GM12801 (cell line): ENCODE measurements around the gene ATP1B2.

ENCODE experiments used
- CTCF ChIP-seq: IDR thresholded peaks from one replicate; pipeline ENCODE4 v1.5.1; 2011; ENCODE audit warnings: control low read depth; ENCODE audit not compliant: insufficient read length; ENCODE audit errors: extremely low read depth

Gene ATP1B2

DNA sequence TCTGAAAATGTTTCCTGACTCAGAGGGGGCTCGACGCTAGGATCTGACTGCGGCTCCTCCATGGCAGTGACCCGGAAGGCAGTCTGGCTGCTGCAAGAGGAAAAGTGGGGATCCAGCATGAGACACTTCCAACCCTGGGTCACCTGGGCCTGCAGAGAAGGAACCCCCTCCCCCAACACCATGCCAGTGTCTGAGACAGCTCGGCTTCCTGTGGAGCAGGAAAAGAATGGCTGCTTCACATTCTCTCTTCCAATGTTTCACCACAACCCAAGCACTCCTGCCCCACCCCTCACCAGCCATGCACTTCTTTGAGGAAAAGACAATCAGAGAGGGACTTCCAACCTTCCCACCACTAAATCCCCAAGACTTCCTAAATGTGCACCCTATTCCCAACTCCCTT, 25.8 kb downstream of the ATP1B2 start:
- no peak for TF ChIP-seq CTCF

GRCh38 chr17:7677388-7678067, 26.8 kb downstream of the ATP1B2 start:
- no peak for TF ChIP-seq CTCF

GRCh38 chr17:7684851-7685532, 34.3 kb downstream of the ATP1B2 start:
- no peak for TF ChIP-seq CTCF

GRCh38 chr17:7685533-7686221, 35.0 kb downstream of the ATP1B2 start:
- TF ChIP-seq CTCF, result no peak

DNA sequence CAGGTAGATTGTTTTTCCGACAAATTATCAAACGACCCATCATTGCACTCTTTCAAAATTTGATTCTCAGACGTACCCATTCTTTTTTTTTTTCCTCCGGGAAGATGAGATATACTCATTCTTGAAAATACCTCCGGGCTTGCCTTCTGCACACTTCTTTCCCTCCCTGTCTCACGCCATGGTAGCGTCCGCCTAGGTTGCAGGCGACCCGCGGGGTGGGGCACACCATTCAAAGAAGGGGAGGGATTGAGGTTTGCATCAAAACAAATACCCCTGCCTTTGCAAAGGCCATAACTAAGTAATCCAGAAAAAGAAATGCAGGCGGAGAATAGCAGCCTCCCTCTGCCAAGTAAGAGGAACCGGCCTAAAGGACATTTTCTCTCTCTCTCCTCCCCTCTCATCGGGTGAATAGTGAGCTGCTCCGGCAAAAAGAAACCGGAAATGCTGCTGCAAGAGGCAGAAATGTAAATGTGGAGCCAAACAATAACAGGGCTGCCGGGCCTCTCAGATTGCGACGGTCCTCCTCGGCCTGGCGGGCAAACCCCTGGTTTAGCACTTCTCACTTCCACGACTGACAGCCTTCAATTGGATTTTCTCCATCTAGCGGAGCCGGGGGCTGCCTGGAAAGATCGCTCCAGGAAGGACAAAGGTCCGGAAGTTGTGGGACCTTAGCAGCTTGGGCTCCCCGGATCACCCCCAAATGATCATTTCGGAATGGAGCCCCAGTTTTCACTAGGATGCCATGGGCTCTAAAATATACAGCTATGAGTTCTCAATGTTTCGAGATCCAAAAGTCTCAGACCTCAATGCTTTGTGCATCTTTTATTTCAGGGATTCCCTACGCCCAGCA, 35.7 kb downstream of the ATP1B2 start:
- no peak for TF ChIP-seq CTCF

DNA sequence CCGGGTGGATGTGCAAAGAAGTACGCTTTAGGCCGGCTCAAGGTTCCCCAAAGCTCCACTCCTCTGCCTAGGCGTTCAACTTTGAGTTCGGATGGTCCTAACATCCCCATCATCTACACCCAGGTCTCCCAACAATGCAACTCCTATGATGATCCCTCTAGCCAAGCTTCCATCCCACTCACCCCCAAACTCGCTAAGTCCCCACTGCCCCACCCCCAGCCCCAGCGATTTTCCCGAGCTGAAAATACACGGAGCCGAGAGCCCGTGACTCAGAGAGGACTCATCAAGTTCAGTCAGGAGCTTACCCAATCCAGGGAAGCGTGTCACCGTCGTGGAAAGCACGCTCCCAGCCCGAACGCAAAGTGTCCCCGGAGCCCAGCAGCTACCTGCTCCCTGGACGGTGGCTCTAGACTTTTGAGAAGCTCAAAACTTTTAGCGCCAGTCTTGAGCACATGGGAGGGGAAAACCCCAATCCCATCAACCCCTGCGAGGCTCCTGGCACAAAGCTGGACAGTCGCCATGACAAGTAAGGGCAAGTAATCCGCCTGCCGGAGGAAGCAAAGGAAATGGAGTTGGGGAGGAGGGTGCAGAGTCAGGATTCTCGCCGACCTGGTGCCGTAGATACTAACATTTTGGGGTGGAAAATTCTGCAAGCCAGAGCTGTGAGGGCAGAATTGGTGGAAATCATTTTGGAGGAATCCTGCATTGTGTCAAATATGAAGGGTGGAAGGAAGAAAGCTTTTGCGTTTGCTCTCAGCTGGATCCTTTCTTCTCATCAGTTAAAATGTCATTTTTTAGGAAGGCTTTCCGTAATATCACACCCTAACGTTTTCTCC, 36.6 kb downstream of the ATP1B2 start, which contains the start of gene TP53:
TSS of gene TP53 (minus strand) at position 419 of the 836 bp plus-strand sequence. CDS start 10,896 bp downstream, outside the sequence.
- TF ChIP-seq CTCF, result no peak
